HG03469 (cell line): ENCODE measurements around the gene CHST3.
"Not testable (repeated sequence)": the region's sequence is repeated elsewhere in the genome, so short reads cannot be mapped to it uniquely, and the experiment has no call there.

Experiments used
- ATAC-seq: cut with Tn5 transposase; IDR thresholded peaks from one replicate; pipeline ENCODE4 v1.9.1; 2021; ENCODE audit warnings: mild to moderate bottlenecking, moderate library complexity, moderate number of reproducible peaks; ENCODE audit not compliant: unreplicated experiment

Gene CHST3

DNA sequence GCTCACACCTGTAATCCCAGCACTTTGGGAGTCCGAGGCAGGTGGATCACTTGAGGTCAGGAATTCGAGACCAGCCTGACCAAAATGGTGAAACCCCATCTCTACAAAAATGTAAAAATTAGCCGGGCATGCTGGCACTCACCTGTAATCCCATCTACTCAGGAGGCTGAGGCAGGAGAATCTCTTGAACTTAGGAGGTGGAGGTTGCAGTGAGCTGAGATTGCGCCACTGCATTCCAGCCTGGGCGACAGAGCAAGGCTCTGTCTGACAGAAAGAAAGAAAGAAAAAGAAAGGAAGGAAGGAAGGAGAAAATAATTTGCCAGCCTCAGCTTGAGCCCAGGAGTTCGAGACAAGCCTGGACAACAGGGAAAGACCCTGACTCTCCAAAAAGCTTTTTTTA lies 24.7 kb downstream of the CHST3 start:
- not testable (repeated sequence) for ATAC-seq

DNA sequence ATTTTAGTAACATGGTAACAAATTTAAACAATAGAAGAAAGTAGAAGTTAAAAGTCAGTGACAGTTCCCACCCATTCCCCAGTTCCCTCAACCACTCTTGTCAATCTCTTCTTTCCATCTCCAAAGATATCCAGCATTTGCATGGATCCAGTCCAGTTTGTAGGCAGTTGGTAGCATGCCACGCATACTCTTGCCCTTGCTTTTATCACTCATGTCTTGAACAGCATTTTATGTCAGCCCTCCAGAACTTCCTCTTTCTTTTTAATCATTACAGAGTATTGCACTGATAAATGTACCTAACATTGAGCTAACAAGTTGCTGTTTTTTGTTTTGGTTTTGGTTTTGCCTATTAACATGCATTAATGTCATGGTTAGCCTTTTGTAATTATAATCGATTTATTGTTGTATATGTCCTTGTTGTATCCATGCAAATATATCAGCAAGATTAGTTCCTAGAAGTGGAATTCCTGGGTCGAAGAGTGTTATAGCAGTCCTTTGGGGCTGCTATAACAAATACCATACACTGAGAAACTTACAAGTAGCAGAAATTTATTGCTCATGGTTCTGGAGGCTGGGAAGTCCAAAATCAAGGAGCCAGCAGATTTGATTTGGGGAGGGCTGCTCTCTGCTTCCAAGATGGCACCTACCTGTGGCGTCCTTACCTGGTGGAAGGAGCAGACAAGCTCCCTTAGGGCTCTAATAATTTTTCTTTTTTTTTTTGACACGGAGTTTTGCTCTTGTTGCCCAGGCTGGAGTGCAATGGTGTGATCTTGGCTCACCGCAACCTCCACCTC lies 25.7 kb downstream of the CHST3 start:
- ATAC-seq, result no peak

DNA sequence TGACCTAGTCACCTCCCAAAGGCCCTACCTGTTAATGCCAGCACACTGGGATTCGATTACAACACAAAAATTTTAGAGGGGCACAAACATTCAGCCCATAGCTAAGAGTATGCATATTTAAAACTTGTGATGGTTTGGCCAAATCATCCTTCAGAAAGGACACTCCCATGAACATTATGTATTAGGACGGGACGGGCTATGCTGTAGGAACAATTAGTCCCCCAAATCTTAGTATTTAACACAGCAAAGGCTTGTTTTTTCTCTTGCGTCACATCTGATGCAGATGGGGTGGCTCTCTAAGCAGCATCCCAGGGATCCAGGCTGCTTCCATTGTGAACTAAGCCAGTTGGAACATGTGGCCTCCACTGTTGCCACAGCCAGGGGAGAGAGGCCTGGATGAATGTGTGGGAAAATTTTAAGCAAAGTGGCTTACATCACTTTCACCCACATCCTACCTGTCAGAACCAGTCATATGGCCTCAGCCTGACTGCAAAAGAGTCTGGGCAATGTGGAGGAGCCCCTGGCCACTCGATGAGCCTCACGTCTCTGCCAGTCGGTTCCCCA lies 26.6 kb downstream of the CHST3 start:
- no peak for ATAC-seq

DNA sequence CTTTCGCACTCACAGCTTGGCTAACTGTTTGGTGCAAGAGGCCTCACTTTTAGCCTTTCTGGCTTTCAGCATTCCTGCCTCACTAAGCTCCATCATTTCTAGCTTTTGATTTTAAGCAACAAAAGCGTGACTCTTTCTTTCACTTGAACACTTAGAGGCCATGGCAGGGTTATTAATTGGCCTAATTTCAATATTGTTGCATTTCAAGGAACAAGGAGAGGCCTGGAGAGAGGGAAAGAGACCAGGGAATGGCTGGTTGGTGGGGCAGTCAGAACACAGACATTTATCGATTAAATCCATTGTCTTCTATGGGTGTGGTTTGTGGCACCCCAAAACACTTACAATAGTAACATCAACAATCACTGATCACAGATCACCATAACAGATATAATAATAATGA lies 31.3 kb downstream of the CHST3 start:
- ATAC-seq, result no peak

DNA sequence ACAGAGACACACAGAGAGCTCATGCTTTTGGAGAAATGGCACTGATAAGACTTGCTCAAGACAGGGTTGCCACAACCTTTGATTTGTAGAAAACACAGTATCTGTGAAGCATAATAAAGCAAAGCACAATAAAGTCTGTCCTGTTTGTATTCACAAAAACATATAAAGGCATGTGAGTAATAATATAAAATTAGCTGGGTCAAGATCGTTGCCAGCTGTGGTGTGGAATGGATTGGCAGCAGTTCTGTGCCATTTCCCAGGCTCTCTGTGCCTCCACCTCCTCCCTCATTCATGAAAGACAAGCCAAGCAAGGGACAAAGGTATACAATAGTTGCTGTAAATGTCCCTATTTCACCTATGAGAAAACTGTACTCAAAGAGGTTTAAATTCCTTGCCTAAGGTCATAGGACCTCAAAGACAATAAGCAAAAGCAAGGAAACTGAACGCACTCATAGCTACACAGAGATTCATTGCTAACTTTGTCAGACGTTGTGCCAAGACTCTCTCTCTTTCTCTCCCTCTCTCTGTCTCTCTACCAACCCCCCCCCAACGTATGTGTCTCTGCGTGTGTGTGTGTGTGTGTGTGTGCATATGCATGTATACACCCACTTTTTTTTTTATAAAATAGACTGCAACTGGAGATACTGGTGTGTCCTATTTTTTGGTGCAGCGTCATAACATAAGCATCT lies 31.8 kb downstream of the CHST3 start:
- no peak for ATAC-seq

DNA sequence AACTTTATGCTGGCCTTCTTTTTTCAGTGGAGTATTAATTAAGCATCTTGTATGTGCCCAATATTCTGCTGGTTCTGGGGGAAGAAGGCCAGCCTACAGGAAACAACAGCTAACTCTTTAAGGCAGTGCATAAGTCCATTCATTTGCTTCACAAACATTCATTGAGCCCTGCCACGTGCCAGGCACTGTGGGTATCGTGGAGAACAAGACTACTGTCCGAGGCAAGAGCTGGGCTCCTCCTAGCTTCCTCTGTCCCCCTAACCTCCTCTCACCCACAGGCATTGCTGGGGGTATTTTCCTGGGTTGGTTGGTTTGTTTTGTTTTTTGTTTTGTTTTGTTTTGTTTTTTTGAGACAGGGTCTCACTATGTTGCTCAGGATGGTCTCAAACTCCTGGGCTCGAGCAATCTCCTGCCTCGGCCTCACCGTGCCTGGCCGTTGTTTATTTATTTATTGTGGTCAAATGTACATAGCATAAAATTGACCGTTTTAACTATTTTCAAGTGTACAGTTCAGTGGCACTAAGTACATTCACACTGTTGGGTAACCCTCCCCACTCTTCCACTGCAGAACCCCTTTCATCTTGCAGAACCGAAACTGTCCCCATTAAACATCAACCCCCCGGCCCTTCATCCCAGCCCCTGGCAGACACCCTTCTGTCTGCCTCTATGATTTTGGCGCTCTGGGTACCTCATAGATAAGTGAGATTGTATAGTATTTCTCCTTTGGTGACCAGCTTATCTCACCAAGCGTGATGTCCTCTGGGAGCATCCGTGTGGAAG lies 32.6 kb downstream of the CHST3 start:
- no peak for ATAC-seq

DNA sequence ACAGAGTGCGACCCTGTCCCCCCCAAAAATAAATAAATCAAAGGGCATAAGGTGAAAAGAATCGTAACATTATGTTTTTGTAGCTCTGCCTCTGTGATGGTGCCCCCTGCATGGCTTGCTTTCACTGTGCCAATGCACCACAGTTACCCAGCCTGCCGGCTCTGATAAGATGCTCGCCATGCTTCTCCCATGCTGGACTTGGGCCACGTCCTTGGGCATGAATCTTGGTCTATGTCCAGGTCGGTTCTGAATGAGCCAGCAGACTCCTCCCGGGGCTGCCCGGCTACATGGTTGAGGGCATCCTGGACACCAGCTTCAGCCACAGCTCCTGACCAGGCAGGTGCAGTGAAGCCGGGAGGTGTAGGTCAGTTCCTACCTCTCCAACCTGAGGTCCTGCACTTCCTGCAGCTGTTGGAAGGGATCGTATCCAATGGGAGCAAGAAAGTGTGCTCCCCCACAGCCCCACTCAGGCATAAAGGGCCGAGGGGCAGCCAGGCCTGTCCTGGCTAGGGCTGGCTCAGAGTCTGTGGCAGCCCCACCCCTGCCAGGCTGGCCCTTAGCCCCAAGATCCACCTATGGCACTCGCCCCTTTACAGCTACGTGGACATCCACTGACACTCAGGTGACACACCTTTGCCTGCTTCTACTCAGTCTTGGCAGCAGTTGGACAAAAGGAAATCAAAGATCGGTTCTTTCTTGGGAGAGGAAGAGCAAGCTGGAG lies 34.1 kb downstream of the CHST3 start:
- no peak for ATAC-seq

DNA sequence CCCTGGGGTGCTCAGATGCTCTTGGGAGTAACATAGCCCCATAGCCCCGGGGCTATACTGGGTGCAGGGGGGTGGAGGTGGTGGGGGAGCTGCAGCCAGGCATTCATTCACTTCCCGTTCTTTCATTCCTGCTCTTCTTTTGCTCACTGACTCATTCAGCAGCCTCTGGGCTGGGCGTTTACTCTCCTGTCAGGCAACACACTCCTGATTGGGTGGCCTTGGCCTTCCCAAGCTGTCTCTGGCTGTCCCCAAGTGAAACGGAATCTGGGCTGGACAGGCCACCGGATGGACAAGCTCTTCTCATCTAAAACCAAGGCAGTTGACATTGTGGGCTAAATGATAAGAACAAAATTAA lies 34.6 kb downstream of the CHST3 start:
- no peak for ATAC-seq

DNA sequence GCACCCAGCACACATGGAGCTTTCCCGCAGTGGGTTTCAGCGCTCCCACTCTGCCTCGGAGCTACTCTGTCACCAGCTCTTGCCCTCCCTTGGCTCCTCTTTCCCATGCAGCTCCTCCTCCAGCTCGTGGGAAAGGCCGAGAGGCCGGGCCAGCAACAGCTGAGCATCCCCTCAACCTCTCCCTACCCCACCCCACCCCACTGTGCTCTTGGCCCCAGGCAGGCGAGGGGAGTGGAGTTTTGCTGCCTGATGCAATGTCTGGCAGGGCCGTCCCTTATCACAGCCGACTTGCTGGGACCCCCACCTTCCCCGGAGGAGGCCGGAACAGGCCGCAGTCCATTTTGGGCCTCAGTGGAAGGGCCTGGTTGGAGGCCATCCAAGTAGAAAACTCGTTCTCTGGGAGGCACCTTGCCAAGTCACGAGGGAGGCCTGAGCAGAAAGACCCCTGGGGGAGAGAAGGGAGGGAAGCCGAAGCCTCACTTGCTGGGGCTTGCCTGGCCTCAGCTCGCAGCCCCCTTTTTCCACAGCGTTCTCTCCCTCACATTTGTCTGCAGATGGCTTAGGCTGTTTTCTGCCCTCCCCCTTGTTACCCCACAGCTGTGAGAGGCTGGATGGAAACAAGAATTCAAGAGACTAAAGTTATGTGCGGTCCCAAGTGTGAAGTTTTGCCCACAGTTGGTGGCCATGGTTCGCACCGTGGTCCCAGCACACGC lies 35.3 kb downstream of the CHST3 start:
- ATAC-seq, result no peak

DNA sequence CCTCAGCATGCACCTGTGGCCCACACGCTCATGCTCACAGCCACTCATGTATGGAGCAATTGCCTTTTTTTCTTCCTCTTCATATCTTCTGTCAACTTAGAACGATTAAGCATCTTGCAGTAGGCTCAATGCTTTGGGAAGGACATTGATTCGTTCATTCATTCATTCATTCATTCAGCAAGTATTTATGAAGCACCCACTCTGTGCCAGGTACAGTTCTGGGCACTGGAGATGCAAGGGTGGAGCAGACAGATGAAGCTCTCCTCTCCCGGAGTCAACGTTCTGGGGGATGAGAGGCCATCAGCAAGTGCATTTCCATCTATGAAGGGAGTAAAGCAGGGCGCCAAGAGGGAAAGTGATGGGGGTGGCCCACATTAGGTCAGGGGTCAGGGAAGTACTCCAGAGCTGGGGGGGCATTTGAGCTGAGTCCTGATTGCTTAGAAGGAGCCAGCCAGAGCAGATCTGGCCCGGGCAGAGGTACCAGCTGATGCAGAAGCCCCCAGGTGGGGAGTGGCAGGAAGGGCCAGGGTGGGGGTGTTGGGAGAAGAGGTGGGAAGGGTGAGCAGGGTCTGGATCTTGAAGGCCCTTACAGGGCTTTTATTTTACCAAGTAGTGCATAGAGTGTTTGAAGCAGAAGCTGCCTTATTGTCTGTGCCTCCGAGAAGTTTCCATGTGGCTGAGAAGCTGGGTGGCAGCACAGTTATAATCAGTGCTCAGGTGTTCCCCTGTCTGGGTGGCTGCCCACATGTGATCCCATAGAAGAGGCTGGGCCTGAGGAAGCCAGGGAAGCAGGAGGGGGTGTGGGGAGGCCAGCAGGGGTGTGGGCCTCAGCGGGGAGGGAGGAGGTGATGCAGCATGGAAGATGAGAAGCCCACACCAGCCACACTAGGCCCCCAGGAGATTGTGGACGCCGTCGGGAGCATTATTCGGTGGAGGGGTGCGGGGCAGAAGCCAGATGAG lies 36.2 kb downstream of the CHST3 start:
- ATAC-seq, result no peak

DNA sequence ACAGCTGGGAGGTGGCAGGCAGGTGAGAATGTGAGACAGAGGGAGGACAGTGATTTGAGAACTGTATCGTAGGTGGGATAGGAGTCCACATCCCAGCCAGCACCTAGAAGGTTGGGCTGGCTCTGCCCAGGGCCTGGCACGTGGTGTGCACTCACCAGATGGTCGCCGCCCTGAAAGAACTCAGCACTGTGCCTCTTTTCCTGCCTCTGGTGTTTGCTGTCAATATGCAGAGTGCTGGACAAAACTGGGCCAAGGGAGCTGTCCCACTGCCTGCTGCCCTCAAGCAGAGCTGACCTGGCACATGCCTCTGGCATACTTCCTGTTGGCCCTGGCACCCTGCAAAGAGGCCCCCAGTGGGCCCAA lies 36.8 kb downstream of the CHST3 start:
- ATAC-seq, result no peak

DNA sequence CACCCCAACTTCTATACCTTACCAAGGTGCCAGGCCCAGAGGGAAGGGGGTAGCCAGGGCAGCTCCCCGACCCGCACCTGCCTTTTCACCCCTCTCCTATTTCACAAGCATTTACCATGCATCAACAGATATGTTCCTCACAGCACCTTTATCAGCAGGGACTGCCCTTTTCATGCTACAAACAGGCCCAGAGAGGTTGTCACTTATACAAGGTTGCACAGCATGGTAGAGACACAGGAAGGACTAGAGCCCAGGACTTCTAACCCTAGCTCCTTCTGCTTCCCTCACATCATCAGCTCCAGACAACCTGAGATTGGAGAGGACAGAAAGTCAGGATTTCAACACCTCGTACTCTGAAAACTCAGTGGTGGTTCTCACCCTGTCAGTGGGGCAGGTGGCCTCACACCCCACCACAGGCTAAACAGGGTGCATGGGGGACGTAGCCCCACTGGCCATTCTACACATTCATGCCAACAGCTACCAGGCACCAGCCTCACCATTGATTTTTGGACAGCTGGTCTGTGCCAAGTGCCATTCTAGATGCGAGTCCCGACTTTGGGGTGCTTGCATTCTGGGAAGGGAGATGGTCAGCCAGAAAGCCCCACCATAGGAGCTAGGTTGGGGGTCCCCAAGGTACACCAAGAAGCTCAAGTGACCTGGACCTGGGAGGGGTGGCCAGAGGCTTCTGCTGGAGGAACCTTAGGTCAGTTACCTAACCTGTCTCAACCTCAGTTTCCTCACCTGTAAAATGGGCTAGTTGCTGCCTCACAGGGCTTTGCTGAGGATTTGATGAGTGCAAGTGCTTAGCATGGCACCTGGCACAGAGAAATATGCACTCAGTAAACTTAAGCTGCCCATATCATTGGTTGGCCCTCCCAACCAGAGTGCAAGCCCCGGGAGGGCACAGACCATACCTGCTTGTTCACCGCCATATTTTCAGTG lies 38.4 kb downstream of the CHST3 start:
- ATAC-seq, result no peak

DNA sequence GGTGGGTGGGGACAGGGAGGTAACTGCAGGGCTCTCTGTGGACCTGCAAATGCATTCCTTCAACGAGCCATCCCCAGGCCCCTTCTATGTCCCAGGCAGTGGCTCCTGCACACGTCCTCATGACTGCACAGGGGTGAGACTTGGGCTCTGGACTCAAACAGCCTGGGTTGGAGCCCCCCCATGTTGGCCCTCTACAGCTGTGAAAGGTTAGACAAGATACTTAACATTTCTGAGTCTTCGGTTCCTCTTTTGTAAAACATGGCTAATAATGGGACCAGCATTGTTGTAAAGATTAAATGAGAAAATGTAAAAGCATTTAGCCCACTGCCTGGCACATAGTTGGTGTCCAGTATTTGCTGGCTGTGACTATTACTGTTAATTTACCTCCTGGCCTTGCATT lies 41.8 kb downstream of the CHST3 start:
- no peak for ATAC-seq

DNA sequence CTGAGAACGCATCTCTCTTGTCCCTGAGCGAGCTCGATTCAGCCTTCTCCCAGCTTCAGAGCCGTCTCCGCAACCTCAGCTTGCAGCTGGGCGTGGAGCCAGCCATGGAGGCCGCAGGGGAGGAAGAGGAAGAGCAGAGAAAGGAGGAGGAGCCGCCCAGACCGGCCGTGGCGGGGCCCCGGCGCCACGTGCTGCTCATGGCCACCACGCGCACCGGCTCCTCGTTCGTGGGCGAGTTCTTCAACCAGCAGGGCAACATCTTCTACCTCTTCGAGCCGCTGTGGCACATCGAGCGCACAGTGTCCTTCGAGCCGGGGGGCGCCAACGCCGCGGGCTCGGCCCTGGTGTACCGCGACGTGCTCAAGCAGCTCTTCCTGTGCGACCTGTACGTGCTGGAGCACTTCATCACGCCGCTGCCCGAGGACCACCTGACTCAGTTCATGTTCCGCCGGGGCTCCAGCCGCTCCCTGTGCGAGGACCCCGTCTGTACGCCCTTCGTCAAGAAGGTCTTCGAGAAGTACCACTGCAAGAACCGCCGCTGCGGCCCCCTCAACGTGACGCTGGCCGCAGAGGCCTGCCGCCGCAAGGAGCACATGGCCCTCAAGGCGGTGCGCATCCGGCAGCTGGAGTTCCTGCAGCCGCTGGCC lies 43.2 kb downstream of the CHST3 start:
- ATAC-seq, result no peak

DNA sequence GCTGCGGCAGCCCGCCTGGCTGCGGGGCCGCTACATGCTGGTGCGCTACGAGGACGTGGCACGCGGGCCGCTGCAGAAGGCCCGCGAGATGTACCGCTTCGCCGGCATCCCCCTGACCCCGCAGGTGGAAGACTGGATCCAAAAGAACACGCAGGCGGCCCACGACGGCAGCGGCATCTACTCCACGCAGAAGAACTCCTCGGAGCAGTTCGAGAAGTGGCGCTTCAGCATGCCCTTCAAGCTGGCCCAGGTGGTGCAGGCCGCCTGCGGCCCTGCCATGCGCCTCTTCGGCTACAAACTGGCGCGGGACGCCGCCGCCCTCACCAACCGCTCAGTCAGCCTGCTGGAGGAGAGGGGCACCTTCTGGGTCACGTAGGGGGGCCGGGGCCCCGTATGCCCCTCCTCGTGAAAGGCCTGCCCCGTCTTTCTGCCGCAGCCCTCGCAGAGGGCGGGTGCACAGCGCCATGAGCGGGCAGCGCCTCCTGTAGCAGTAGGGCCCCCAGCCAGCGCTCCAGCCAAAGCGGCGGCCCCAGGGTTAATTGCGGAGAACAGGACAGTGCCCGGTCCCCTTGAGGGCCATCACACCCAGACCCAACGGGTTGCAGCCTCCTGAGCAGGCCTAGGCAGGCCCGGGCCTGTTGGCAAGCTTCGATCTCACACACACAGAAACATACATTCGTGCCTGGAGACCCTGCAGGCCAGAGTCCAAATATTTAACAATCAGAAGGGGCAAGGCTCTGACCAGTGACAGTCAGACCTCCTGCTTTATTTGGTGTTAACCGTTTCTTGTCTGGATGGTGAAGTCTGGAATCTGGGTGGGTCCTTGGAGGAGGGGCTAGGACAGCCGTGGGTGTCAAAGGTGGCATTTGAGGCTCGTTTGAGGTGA lies 44.1 kb downstream of the CHST3 start:
- ATAC-seq, result no peak

DNA sequence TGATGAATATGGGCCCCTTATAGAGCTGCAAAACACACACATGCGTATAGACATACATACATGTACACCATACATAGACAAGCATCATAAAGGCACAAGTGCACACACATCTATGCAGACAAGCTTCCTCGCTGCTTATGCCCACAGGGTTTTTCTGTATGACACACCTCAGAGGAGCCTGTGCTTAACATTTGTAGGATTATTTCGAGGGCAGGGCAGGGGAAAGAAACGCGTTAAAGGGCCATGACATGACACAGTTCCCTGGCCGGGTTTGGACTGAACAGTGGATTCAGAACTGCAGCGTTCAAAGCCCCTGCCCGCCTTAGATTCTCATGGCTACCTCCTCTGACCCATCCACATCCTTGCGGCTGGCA lies 44.8 kb downstream of the CHST3 start:
- no peak for ATAC-seq
